HPDE6-E6E7 (cell line): ENCODE results near the gene ADAMTS2.

Source experiments
- DNase-seq: peaks from one replicate; pipeline ENCODE4 v3.0.0; 2011; ENCODE audit warnings: missing footprints; ENCODE audit errors: extremely low spot score

The ADAMTS2 gene

GRCh38 chr5:179177711-179178575 lies 167.3 kb downstream of the ADAMTS2 start:
- DNase-seq, result no peak

- DNase-seq, result no peak
These were observed 168.6 kb downstream of the ADAMTS2 start for GRCh38 chr5:179176571-179177230.

GRCh38 chr5:179176166-179176565 lies 169.1 kb downstream of the ADAMTS2 start:
- no peak for DNase-seq

GRCh38 chr5:179171816-179172745 lies 173.2 kb downstream of the ADAMTS2 start:
- no peak for DNase-seq

- DNase-seq, result no peak
These were observed 173.9 kb downstream of the ADAMTS2 start for GRCh38 chr5:179171251-179171815.

- no peak for DNase-seq
These were observed 174.7 kb downstream of the ADAMTS2 start for GRCh38 chr5:179170606-179171005.

- no peak for DNase-seq
These were observed 175.4 kb downstream of the ADAMTS2 start for GRCh38 chr5:179169836-179170235.

GRCh38 chr5:179168664-179169063 lies 176.6 kb downstream of the ADAMTS2 start:
- no peak for DNase-seq

GRCh38 chr5:179167871-179168451 lies 177.3 kb downstream of the ADAMTS2 start:
- DNase-seq, result no peak

GRCh38 chr5:179166886-179167841 lies 178.1 kb downstream of the ADAMTS2 start:
- DNase-seq, result no peak

GRCh38 chr5:179166171-179166885 lies 178.9 kb downstream of the ADAMTS2 start:
- no peak for DNase-seq

- DNase-seq, result no peak
These were observed 179.7 kb downstream of the ADAMTS2 start for GRCh38 chr5:179165421-179166170.

GRCh38 chr5:179164331-179165311 lies 180.6 kb downstream of the ADAMTS2 start:
- DNase-seq, result no peak

- no peak for DNase-seq
These were observed 181.8 kb downstream of the ADAMTS2 start for GRCh38 chr5:179163236-179164155.

- DNase-seq, result no peak
These were observed 182.7 kb downstream of the ADAMTS2 start for GRCh38 chr5:179162351-179163235.
